Subcutaneous abdominal adipose tissue (tissue), 5 donors: ENCODE measurements around the gene TCP1.
"Not testable (repeated sequence)": the region's sequence is repeated elsewhere in the genome, so short reads cannot be mapped to it uniquely, and the experiment has no call there.

Experiments used
- H3K27ac ChIP-seq: one replicate; pipeline ENCODE4 v1.7.0; 2013; ENCODE audit warnings: low read depth, mild to moderate bottlenecking, inconsistent platforms, low read length, moderate library complexity
- H3K27me3 ChIP-seq, 5 donors: one replicate each; pipeline ENCODE4 v1.7.0; 2013; ENCODE audit warnings: low read length in 5 of 5, inconsistent platforms in 1 of 5; ENCODE audit not compliant: control insufficient read depth in 5 of 5, insufficient read depth in 4 of 5
- H3K36me3 ChIP-seq, 5 donors: one replicate each; pipeline ENCODE4 v1.7.0; 2013; ENCODE audit warnings: low read length in 5 of 5; ENCODE audit not compliant: control insufficient read depth in 5 of 5, insufficient read depth in 5 of 5
- H3K4me1 ChIP-seq, 5 donors: one replicate each; pipeline ENCODE4 v1.7.0; 2013; ENCODE audit warnings: low read length in 5 of 5, mild to moderate bottlenecking in 3 of 5, moderate library complexity in 1 of 5; ENCODE audit not compliant: control insufficient read depth in 5 of 5, insufficient read depth in 5 of 5
- H3K4me3 ChIP-seq, 5 donors: one replicate each; pipeline ENCODE4 v1.7.0; 2013; ENCODE audit warnings: low read length in 5 of 5, low read depth in 1 of 5
- H3K9ac ChIP-seq, 5 donors: one replicate each; pipeline ENCODE4 v1.7.0; 2013; ENCODE audit warnings: low read length in 5 of 5, mild to moderate bottlenecking in 4 of 5, moderate library complexity in 3 of 5
- H3K9me3 ChIP-seq, 5 donors: one replicate each; pipeline ENCODE4 v1.7.0; 2013; ENCODE audit warnings: low read length in 5 of 5; ENCODE audit not compliant: control insufficient read depth in 5 of 5
- donor health status: healthy.
- donor health status: healthy.
- donor health status: healthy.
- donor health status: healthy.
- donor health status: healthy.

The TCP1 gene

DNA sequence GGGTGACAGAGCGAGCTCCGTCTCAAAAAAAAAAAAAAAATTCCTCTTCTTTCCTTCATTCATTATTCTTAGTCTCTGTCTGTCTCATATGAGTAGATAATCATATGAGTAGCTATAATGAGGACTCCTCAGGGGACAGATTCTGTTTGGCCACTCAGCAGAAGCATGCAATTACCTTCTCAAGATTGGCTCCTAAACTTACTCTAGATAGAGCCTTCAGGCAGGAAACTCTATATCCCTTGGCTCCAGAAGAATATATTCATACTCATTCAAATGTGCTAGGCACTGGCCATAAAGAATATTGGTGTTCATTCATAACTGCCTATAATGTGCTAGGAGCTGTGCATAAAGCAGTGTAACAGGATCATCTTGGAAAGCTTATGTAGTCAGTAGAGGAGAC is 29.8 kb downstream of the TCP1 start:
- Histone ChIP-seq H3K4me1 (peaks cover 6 to 39% (median 26%) of the 10 kb centered on the region in 5 donors), H3K4me3 (no peak overlapping the region), H3K36me3 (peaks cover 6 to 34% (median 29%) of the 10 kb centered on the region in 5 donors), H3K9me3 (no peaks in the 10 kb centered on the region), H3K27ac (peak overlapping the region; percentile 94), H3K27me3 (no peaks in the 10 kb centered on the region), H3K9ac (no peak overlapping the region)

DNA sequence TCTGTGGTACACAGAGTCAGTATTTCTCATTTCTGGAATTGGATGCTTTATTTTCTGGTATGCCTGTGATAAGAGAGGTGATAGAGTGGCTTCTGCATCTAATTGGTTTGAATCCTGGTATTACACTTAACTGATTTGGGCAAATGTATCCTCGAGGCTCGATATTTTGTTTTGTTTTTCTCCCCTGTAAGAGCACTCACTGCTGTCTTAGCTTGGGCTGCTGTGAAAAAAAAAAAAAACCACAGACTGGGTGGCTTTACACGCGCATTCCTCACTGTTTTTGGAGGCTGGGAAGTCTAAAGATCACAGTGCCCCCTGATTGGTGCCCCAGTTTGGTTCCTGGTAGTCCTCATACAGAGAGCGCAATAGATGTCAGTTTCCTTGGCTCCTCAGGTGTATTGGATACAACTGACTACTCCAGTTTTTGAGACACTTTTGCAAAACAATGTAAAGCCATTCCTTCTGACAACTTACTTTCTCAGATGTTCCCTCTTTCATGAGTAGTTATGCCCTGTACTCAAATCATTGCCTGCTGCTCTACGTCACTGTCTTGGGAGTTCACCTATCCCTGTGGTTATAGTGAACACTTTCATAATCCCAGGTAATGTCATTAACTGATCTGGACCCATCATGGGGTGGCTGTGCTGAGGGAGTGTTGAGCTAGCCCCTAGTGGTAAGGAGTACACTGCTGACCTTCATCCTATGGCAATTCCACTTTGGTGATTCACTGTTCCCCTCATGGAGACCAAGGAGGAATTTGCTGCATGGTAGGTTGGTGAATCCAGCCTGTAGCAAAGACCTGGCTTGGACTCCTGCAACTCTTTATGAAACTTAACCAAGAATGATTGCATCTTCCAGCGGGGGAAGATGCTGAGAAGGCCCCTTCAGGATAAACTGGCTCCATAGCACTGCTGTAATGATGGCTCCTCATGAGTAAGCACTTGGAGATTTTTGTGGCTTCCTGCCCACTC is 31.1 kb downstream of the TCP1 start:
- Histone ChIP-seq H3K27ac (no peak overlapping the region), H3K27me3 (no peaks in the 10 kb centered on the region), H3K9me3 (no peaks in the 10 kb centered on the region), H3K4me1 (peaks cover 6 to 52% (median 34%) of the 10 kb centered on the region in 5 donors), H3K36me3 (peaks cover 14 to 45% (median 28%) of the 10 kb centered on the region in 5 donors), H3K4me3 (no peak overlapping the region), H3K9ac (no peak overlapping the region)

DNA sequence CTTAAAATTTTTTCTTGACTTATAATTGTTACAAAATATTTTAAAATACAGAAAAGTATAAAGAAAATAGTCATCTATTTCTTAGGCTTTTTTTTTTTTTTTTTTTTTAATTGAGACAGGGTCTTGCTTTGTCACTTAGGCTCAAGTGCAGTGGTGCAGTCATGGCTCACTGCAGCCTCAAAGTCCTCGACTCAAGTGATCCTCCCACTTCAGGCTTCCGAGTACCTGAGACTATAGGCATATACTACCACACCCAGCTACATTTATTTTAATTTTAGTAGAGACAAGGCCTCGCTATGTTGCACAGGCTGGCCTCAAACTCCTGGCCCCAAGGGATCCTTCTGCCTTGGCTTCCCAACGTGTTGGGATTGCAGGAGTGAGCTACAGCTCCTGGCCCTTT is 32.9 kb downstream of the TCP1 start:
- Histone ChIP-seq H3K27ac (no peak overlapping the region), H3K9ac (no peak overlapping the region), H3K4me1 (peaks cover 6 to 52% (median 26%) of the 10 kb centered on the region in 5 donors), H3K36me3 (peaks cover 17 to 61% (median 37%) of the 10 kb centered on the region in 5 donors), H3K27me3 (no peaks in the 10 kb centered on the region), H3K4me3 (no peak overlapping the region), H3K9me3 (no peaks in the 10 kb centered on the region)

DNA sequence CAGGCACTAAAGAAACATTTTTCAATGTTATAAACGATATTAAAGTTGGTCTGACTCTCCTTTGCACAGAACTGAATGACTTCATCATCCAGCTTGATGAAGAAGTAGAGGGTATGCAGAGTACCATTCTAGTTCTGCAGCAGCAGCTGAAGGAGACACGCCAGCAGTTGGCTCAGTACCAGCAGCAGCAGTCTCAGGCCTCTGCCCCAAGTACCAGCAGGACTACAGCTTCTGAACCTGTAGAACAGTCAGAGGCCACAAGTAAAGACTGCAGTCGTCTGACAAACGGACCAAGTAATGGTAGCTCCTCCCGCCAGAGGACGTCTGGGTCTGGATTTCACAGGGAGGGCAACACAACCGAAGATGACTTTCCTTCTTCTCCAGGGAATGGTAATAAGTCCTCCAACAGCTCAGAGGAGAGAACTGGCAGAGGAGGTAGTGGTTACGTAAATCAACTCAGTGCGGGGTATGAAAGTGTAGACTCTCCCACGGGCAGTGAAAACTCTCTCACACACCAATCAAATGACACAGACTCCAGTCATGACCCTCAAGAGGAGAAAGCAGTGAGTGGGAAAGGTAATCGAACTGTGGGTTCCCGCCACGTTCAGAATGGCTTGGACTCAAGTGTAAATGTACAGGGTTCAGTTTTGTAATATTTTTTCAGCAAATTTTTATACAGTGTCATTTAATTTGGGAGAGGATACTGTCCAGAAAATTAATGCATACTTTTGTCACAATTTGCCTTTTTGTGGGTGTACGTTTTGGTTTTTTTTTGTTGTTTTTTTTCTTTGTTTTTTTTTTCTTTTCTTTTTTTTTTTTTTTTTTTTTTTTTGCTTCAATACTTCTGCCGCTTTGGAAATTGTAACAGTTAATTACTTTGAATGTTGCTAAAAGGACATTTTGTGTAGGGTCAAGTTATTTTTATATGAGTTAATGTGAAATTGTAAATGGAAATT is 34.2 kb downstream of the TCP1 start:
- Histone ChIP-seq H3K9me3 (no peaks in the 10 kb centered on the region), H3K4me1 (peaks cover 6 to 39% (median 14%) of the 10 kb centered on the region in 5 donors), H3K27ac (peak overlapping the region; percentile 68), H3K27me3 (no peaks in the 10 kb centered on the region), H3K36me3 (peaks cover 17 to 64% (median 39%) of the 10 kb centered on the region in 5 donors), H3K9ac (peak overlapping the region in 1 of 5 donors; percentile 60), H3K4me3 (peak overlapping the region in 1 of 5 donors; percentile 8)

DNA sequence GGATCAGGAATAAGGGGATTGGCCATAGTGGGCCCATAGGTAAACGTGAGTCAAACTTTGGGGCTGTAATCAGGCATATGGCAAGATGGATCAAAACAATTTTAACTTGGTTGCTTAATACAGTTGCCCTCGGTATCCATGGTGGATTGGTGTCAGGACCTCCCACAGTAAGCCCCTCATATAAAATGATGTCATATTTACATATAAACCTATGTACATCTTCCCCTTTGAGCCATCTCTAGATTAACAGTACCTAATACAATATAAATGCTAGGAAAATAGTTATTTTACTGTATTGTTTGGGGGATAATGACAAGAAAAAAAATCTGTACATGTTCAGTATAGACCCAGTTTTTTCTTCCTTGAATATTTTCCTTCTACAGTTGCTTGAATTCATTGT is 35.0 kb downstream of the TCP1 start:
- peaks cover 25 to 69% (median 44%) of the 10 kb centered on the region in 5 donors for H3K36me3 ChIP-seq

DNA sequence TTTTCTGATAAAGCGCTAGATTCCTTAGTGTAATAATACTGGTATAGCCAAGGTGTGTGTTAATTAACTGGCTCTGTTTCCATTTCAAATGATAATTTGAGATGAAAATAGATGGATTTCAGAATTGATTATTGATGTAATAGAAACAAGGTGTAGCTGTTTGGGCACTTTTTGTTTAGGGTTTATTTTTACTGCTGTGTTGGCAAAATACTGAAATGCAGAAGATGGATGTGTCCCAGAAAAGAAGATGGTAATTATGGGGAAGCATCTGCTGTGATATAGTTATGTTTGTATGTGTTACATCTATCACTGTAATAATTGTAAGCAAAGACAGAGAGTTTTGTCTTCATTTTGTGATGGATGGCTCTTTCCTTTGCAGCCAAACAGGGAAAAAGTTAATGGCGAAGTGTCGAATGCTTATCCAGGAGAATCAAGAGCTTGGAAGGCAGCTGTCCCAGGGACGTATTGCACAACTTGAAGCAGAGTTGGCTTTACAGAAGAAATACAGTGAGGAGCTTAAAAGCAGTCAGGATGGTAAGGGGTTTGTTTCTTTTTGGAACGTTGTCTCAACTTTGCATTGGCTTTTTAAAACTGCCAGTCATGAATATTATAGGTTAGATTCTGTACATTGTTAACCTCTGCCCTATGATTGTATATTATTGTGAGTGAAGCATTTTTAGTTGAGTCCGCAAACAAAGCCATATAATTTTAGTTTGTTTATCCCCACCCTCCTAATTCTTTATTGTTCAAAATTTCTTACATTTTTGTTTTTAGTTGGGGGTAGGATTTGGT is 36.1 kb downstream of the TCP1 start:
- Histone ChIP-seq H3K4me3 (no peak overlapping the region), H3K27ac (no peak overlapping the region), H3K27me3 (no peaks in the 10 kb centered on the region), H3K9me3 (no peaks in the 10 kb centered on the region), H3K36me3 (peaks cover 24 to 74% (median 42%) of the 10 kb centered on the region in 5 donors), H3K4me1 (peaks cover 6 to 34% (median 13%) of the 10 kb centered on the region in 5 donors), H3K9ac (no peak overlapping the region)

More for the DNA sequence above, 35.0 kb downstream of the TCP1 start:
- no peak overlapping the region for H3K4me3 ChIP-seq
- H3K27ac ChIP-seq, result peak overlapping the region; percentile 68
- H3K9ac ChIP-seq, result peak overlapping the region in 1 of 5 donors; percentile 25
- H3K9me3 ChIP-seq, result no peaks in the 10 kb centered on the region
- H3K4me1 ChIP-seq, result peaks cover 6 to 34% (median 13%) of the 10 kb centered on the region in 5 donors
- no peaks in the 10 kb centered on the region for H3K27me3 ChIP-seq

DNA sequence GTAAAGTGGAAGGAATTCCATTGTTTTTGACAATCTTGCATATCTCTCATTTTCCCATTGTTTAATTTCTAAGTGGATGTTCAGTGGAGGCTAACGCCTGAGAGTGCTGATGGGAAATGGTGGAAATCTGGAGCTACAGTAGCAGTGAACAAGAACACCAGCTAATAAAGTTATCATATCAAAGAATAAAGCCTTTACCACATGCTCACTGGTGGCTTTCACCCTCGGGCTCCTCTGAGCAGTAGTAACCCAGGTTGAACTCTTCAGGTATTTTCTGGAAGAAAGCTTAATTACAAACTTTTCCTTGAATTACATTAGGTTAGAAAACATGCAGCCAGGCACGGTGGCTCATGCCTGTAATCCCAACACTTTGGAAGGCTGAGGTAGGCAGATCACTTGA is 38.0 kb downstream of the TCP1 start:
- H3K9ac ChIP-seq, result no peak overlapping the region
- no peaks in the 10 kb centered on the region for H3K9me3 ChIP-seq
- peaks cover 39 to 77% (median 48%) of the 10 kb centered on the region in 5 donors for H3K36me3 ChIP-seq
- no peak overlapping the region for H3K27ac ChIP-seq
- no peaks in the 10 kb centered on the region for H3K27me3 ChIP-seq
- no peak overlapping the region for H3K4me3 ChIP-seq
- H3K4me1 ChIP-seq, result peaks cover 6 to 30% (median 13%) of the 10 kb centered on the region in 5 donors

DNA sequence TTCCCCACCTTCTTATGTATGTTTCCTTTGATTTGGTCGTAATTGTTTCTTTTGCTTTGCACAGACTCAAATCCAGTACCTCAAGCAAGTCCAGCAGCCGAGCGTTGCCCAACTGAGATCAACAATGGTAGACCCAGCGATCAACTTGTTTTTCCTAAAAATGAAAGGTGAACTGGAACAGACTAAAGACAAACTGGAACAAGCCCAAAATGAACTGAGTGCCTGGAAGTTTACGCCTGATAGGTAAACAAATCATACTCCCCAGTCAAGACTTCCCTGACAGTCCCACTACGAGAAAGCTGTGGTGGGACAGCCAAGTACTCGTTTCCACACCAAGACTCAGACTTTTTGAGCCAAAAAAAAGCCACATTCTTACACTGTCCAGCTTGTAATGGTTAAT is 41.3 kb downstream of the TCP1 start:
- H3K9me3 ChIP-seq, H3K9ac ChIP-seq, H3K4me1 ChIP-seq, H3K4me3 ChIP-seq, H3K27ac ChIP-seq, H3K27me3 ChIP-seq: not testable (repeated sequence)
- peaks cover 59 to 80% (median 65%) of the 10 kb centered on the region in 5 donors for H3K36me3 ChIP-seq

DNA sequence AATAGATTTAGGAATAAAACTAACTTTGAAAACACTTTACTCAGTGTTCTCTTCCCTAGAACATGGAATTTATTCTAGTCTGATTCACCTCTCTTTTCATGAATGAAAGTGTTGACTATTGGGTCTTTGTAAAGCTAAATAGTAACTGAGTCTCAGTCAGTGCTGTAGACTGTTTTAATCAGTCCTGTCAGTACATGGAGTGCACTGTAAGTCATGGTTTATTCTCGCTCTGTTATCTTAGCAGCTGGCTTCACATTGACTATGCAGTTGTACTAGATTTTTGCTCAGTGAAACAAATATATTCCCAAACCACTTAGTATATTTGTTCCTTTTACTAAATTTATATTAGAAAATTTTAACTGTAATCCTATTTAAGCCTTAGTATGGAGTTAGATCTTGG is 42.6 kb downstream of the TCP1 start:
- Histone ChIP-seq H3K27ac (no peak overlapping the region), H3K4me3 (no peak overlapping the region)

More for the DNA sequence above, 42.6 kb downstream of the TCP1 start:
- no peaks in the 10 kb centered on the region for H3K9me3 ChIP-seq
- H3K9ac ChIP-seq, result no peak overlapping the region
- no peaks in the 10 kb centered on the region for H3K4me1 ChIP-seq
- H3K36me3 ChIP-seq, result peaks cover 66 to 87% (median 74%) of the 10 kb centered on the region in 5 donors
- no peaks in the 10 kb centered on the region for H3K27me3 ChIP-seq
